A204.1 (cell line): ENCODE measurements around the gene SLAMF7.

ENCODE experiments used
- FAIRE-seq: peaks from 2 replicates; lab custom pipeline; 2012; peaks lifted over from hg19 to GRCh38; lab: Jason Lieb, UNC

SLAMF7 gene

GRCh38 chr1:160801836-160802580, 63.0 kb downstream of the SLAMF7 start:
- FAIRE-seq = no peak
